ENCODE measurements around the gene LARP1. TPM values are rescaled to one million over a fixed set of nuclear protein-coding genes. Genes with fewer than 3 reads are reported as not detected.

The LARP1 gene
- total RNA-seq, 1 donor from 2014 or later, result 24.0 TPM

GRCh38 chr5:154860765-154861164, 105.6 kb downstream of the LARP1 start:
- Histone ChIP-seq H3K27ac (ENCODE audit: low read depth, low read length) (peak overlapping the region; percentile 96), H3K36me3 (ENCODE audit: control insufficient read depth in 3 of 3, insufficient read depth in 3 of 3, low read length in 3 of 3) (peaks cover 4 to 15% (median 11%) of the 10 kb centered on the region in 3 donors), H3K4me3 (ENCODE audit: low read length in 3 of 3) (peak overlapping the region in 1 of 3 donors; percentile 84), H3K9ac (ENCODE audit: low read depth in 1 of 3, low read length in 3 of 3) (peak overlapping the region in 2 of 3 donors; percentile 22 to 95), H3K4me1 (ENCODE audit: control insufficient read depth in 3 of 3, insufficient read depth in 3 of 3, low read length in 3 of 3) (peaks cover 31 to 40% (median 32%) of the 10 kb centered on the region in 3 donors), H3K9me3 (ENCODE audit: control insufficient read depth in 3 of 3, low read length in 3 of 3) (no peaks in the 10 kb centered on the region), H3K27me3 (ENCODE audit: control insufficient read depth in 3 of 3, insufficient read depth in 3 of 3, low read length in 3 of 3) (no peaks in the 10 kb centered on the region)

- H3K9ac ChIP-seq (ENCODE audit: low read depth in 1 of 3, low read length in 3 of 3), result no peak overlapping the region
- no peak overlapping the region for H3K4me3 ChIP-seq (ENCODE audit: low read length in 3 of 3)
- peaks cover 4 to 19% (median 17%) of the 10 kb centered on the region in 3 donors for H3K36me3 ChIP-seq (ENCODE audit: control insufficient read depth in 3 of 3, insufficient read depth in 3 of 3, low read length in 3 of 3)
- H3K4me1 ChIP-seq (ENCODE audit: control insufficient read depth in 3 of 3, insufficient read depth in 3 of 3, low read length in 3 of 3), result peaks cover 28 to 35% (median 29%) of the 10 kb centered on the region in 3 donors
- H3K9me3 ChIP-seq (ENCODE audit: control insufficient read depth in 3 of 3, low read length in 3 of 3), result no peaks in the 10 kb centered on the region
- no peak overlapping the region for H3K27ac ChIP-seq (ENCODE audit: low read depth, low read length)
- H3K27me3 ChIP-seq (ENCODE audit: control insufficient read depth in 3 of 3, insufficient read depth in 3 of 3, low read length in 3 of 3), result no peaks in the 10 kb centered on the region
Observed at GRCh38 chr5:154861946-154862345, 106.8 kb downstream of the LARP1 start.

GRCh38 chr5:154862766-154863165, 107.6 kb downstream of the LARP1 start:
- Histone ChIP-seq H3K27ac (ENCODE audit: low read depth, low read length) (no peak overlapping the region), H3K36me3 (ENCODE audit: control insufficient read depth in 3 of 3, insufficient read depth in 3 of 3, low read length in 3 of 3) (peaks cover 4 to 19% (median 18%) of the 10 kb centered on the region in 3 donors)

GRCh38 chr5:154863291-154864080, 108.3 kb downstream of the LARP1 start:
- no peak overlapping the region for H3K9ac ChIP-seq (ENCODE audit: low read depth in 1 of 3, low read length in 3 of 3)
- H3K4me3 ChIP-seq (ENCODE audit: low read length in 3 of 3), result no peak overlapping the region
- peaks cover 5 to 20% (median 18%) of the 10 kb centered on the region in 3 donors for H3K36me3 ChIP-seq (ENCODE audit: control insufficient read depth in 3 of 3, insufficient read depth in 3 of 3, low read length in 3 of 3)
- H3K27ac ChIP-seq (ENCODE audit: low read depth, low read length), result no peak overlapping the region
- no peaks in the 10 kb centered on the region for H3K9me3 ChIP-seq (ENCODE audit: control insufficient read depth in 3 of 3, low read length in 3 of 3)
- peaks cover 24 to 28% (median 25%) of the 10 kb centered on the region in 3 donors for H3K4me1 ChIP-seq (ENCODE audit: control insufficient read depth in 3 of 3, insufficient read depth in 3 of 3, low read length in 3 of 3)
- no peaks in the 10 kb centered on the region for H3K27me3 ChIP-seq (ENCODE audit: control insufficient read depth in 3 of 3, insufficient read depth in 3 of 3, low read length in 3 of 3)

More at GRCh38 chr5:154862766-154863165, 107.6 kb downstream of the LARP1 start:
- Histone ChIP-seq H3K9me3 (ENCODE audit: control insufficient read depth in 3 of 3, low read length in 3 of 3) (no peaks in the 10 kb centered on the region), H3K9ac (ENCODE audit: low read depth in 1 of 3, low read length in 3 of 3) (no peak overlapping the region), H3K27me3 (ENCODE audit: control insufficient read depth in 3 of 3, insufficient read depth in 3 of 3, low read length in 3 of 3) (no peaks in the 10 kb centered on the region), H3K4me1 (ENCODE audit: control insufficient read depth in 3 of 3, insufficient read depth in 3 of 3, low read length in 3 of 3) (peaks cover 24 to 28% (median 25%) of the 10 kb centered on the region in 3 donors), H3K4me3 (ENCODE audit: low read length in 3 of 3) (no peak overlapping the region)

GRCh38 chr5:154865466-154866184, 110.4 kb downstream of the LARP1 start:
- H3K27ac ChIP-seq (ENCODE audit: low read depth, low read length), result no peak overlapping the region
- no peak overlapping the region for H3K4me3 ChIP-seq (ENCODE audit: low read length in 3 of 3)
- no peak overlapping the region for H3K9ac ChIP-seq (ENCODE audit: low read depth in 1 of 3, low read length in 3 of 3)
- H3K36me3 ChIP-seq (ENCODE audit: control insufficient read depth in 3 of 3, insufficient read depth in 3 of 3, low read length in 3 of 3), result peaks cover 11 to 26% (median 20%) of the 10 kb centered on the region in 3 donors
- no peaks in the 10 kb centered on the region for H3K9me3 ChIP-seq (ENCODE audit: control insufficient read depth in 3 of 3, low read length in 3 of 3)
- H3K4me1 ChIP-seq (ENCODE audit: control insufficient read depth in 3 of 3, insufficient read depth in 3 of 3, low read length in 3 of 3), result peaks cover 9 to 10% (median 9%) of the 10 kb centered on the region in 3 donors
- H3K27me3 ChIP-seq (ENCODE audit: control insufficient read depth in 3 of 3, insufficient read depth in 3 of 3, low read length in 3 of 3), result no peaks in the 10 kb centered on the region

GRCh38 chr5:154866841-154867240, 111.7 kb downstream of the LARP1 start:
- Histone ChIP-seq H3K27me3 (ENCODE audit: control insufficient read depth in 3 of 3, insufficient read depth in 3 of 3, low read length in 3 of 3) (no peaks in the 10 kb centered on the region), H3K9me3 (ENCODE audit: control insufficient read depth in 3 of 3, low read length in 3 of 3) (no peaks in the 10 kb centered on the region), H3K27ac (ENCODE audit: low read depth, low read length) (no peak overlapping the region), H3K4me1 (ENCODE audit: control insufficient read depth in 3 of 3, insufficient read depth in 3 of 3, low read length in 3 of 3) (peaks cover 5 to 8% (median 7%) of the 10 kb centered on the region in 3 donors), H3K36me3 (ENCODE audit: control insufficient read depth in 3 of 3, insufficient read depth in 3 of 3, low read length in 3 of 3) (peaks cover 15 to 32% (median 26%) of the 10 kb centered on the region in 3 donors), H3K9ac (ENCODE audit: low read depth in 1 of 3, low read length in 3 of 3) (no peak overlapping the region), H3K4me3 (ENCODE audit: low read length in 3 of 3) (no peak overlapping the region)

Small RNAs within 50 kb of the gene (small RNA-seq; reads per million reads assigned to genes)
- not detected for gene MIR378H
- gene RF00019, result not detected

Other genes starting within 250 kb of the LARP1 start
- 8.4 TPM for gene FAXDC2, start 95.2 kb downstream of the LARP1 start, total RNA-seq
- gene CNOT8, start 103.2 kb downstream of the LARP1 start, total RNA-seq, result 42.3 TPM
- gene GEMIN5, start 182.8 kb downstream of the LARP1 start, total RNA-seq, result 18.8 TPM
- gene MRPL22, start 185.7 kb downstream of the LARP1 start, total RNA-seq, result 12.5 TPM